GM06990 (cell line): ENCODE results near the gene ACKR3.

Experiments
- DNase-seq: peaks from one replicate; pipeline ENCODE4 v3.0.0-alpha.2; 2011; ENCODE audit not compliant: insufficient read length; ENCODE audit errors: extremely low read depth
- H3K27me3 ChIP-seq: replicated peaks from 2 replicates; pipeline ENCODE4 v1.6.0; 2011; ENCODE audit warnings: low read length; ENCODE audit not compliant: control insufficient read depth, insufficient read depth
- H3K36me3 ChIP-seq: 2 replicates; pipeline ENCODE4 v1.5.1; 2011; ENCODE audit warnings: low read length; ENCODE audit not compliant: control insufficient read depth, insufficient read depth
- H3K4me3 ChIP-seq: replicated peaks from 2 replicates; pipeline ENCODE4 v1.5.1; 2011; ENCODE audit warnings: low read depth, mild to moderate bottlenecking, control low read depth, low read length
- TF ChIP-seq, protein P1 (sequence below): IDR thresholded peaks from 2 replicates; pipeline ENCODE4 v1.5.1; 2011; ENCODE audit warnings: low read length, control low read depth, mild to moderate bottlenecking, inconsistent platforms; ENCODE audit not compliant: insufficient read depth, poor library complexity, severe bottlenecking

Gene ACKR3

GRCh38 chr2:236600158-236600557, 30.5 kb downstream of the ACKR3 start:
- no peak for DNase-seq
- Histone ChIP-seq H3K36me3 (no peaks in the 10 kb centered on the region), H3K4me3 (no peak overlapping the region), H3K27me3 (no peaks in the 10 kb centered on the region; the same call in 1 of the 2 replicates)
- TF ChIP-seq, protein P1, sequence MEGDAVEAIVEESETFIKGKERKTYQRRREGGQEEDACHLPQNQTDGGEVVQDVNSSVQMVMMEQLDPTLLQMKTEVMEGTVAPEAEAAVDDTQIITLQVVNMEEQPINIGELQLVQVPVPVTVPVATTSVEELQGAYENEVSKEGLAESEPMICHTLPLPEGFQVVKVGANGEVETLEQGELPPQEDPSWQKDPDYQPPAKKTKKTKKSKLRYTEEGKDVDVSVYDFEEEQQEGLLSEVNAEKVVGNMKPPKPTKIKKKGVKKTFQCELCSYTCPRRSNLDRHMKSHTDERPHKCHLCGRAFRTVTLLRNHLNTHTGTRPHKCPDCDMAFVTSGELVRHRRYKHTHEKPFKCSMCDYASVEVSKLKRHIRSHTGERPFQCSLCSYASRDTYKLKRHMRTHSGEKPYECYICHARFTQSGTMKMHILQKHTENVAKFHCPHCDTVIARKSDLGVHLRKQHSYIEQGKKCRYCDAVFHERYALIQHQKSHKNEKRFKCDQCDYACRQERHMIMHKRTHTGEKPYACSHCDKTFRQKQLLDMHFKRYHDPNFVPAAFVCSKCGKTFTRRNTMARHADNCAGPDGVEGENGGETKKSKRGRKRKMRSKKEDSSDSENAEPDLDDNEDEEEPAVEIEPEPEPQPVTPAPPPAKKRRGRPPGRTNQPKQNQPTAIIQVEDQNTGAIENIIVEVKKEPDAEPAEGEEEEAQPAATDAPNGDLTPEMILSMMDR: no peak

DNA sequence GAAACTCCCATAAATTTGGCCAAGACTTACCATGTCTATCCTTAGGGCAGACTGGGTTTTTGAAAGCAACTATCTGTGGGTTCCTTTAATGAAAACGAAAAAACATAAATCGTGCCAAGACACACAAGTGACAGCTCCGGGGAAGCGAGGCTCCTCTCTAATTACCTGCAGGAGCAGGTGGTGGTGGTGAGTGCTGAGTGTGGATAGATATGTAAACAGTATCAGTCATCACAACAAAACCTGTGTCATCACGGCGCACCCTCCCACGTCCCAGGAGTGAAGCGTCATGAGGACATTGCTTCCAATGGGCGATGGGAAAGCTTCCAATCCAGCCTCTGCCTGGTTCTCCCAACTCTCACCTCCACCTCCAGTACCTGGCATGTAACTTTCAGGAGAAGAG, 31.3 kb downstream of the ACKR3 start:
- Histone ChIP-seq H3K27me3 (no peaks in the 10 kb centered on the region; the same call in none of the 2 replicates), H3K4me3 (no peak overlapping the region), H3K36me3 (no peaks in the 10 kb centered on the region)
- TF ChIP-seq, protein P1: no peak
- DNase-seq: no peak

DNA sequence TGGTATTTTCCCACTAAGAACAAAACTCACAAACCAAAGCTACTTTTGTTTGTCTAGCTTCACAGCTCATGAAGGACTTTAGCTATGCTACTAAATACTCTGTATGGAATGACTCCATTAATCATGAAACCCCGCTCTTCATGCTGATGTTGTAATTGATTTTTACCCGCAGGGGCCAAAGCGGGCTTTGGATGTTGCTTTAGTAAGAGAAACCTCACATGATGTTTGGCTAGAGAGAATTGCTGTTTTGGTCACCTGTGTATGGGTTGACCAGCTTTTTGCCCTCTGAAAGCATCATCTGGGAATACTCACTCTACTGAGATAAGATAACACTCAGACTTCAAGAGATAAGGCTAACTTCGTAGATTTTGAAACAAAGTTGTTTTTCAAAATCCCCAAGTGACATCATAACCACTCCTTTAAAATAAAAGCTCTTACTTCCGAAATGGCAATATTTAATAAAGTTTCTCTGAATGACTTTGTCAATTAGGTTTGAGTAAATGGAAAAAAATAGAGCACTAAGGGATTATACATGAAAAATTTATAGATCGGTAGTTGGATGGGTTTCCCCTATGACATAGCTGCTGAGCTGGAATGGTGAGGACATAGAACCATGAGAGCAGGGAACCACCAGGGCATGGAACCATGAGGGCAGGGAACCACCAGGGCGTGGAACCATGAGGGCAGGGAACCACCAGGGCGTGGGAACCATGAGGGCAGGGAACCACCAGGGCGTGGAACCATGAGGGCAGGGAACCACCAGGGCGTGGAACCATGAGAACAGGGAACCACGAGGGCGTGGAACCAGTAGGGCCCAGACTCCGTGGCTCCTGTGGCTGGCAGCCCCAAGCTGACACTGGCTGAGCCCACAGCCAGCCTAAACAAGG, 31.9 kb downstream of the ACKR3 start:
- Histone ChIP-seq H3K36me3 (no peaks in the 10 kb centered on the region), H3K4me3 (no peak overlapping the region), H3K27me3 (no peaks in the 10 kb centered on the region; the same call in none of the 2 replicates)
- DNase-seq: peak; percentile 55
- TF ChIP-seq, protein P1: no peak

- Histone ChIP-seq H3K27me3 (no peaks in the 10 kb centered on the region; the same call in none of the 2 replicates), H3K36me3 (no peaks in the 10 kb centered on the region), H3K4me3 (no peak overlapping the region)
- TF ChIP-seq, protein P1: no peak
- no peak for DNase-seq
Measured at GRCh38 chr2:236602678-236603077, 33.1 kb downstream of the ACKR3 start.

DNA sequence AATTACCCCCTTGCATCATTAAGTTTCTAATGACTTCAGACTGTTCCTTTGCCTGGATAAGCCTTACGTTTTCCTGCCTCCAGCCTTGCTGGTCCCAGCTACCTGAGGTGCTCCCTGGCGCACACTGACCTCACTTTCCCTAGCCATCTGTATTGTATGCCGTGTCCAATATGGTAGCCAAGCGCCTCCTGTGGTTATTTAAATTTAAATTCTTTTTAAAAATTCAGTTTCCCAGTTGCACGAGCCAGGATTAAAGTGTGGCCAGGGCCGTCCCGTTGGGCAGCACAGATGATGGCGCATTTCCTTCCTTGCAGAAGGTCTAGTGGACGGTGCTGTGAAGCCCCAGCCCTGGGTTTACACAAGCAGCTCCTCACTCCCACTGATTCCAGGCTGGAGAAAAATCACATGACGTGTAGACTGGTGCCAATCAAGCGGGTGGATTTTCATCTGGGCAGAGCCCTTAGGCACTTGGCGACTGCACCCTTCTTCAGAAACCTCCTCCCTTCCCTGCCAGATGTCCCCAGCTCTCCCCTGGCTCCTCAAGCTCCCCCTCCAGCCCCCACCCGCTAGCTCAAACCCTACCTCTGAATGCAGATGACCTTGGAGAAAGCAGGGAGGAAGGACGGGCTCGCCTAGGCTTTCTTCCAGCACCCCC, 33.9 kb downstream of the ACKR3 start:
- TF ChIP-seq, protein P1: no peak
- no peaks in the 10 kb centered on the region for H3K36me3 ChIP-seq
- DNase-seq: no peak
- H3K27me3 ChIP-seq: no peaks in the 10 kb centered on the region; the same call in none of the 2 replicates
- H3K4me3 ChIP-seq: no peak overlapping the region
